Keratinocyte (primary cell): Measurements from ENCODE around the gene SWSAP1. TPM values are rescaled to one million over a fixed set of nuclear protein-coding genes. Genes with fewer than 3 reads are reported as not detected.

Experiments
- DNase-seq: peaks from one replicate; pipeline ENCODE4 v3.0.0-alpha.2; 2011; ENCODE audit warnings: low read depth, missing footprints, low spot score
- FAIRE-seq: peaks from 2 replicates; lab custom pipeline; 2011; peaks lifted over from hg19 to GRCh38; lab: Jason Lieb, UNC
- H2AFZ ChIP-seq: 2 replicates; pipeline ENCODE4 v1.6.0; 2012; ENCODE audit warnings: low read length, control low read depth, inconsistent platforms; ENCODE audit not compliant: control insufficient read depth
- H3K27ac ChIP-seq: 2 replicates; pipeline ENCODE4 v1.5.1; 2011; ENCODE audit warnings: low read length; ENCODE audit not compliant: control insufficient read depth, insufficient read depth
- H3K27me3 ChIP-seq: 3 replicates; pipeline ENCODE4 v1.6.0; 2011; ENCODE audit warnings: low read length; ENCODE audit not compliant: control insufficient read depth, insufficient read depth; ENCODE audit errors: extremely low read depth
- H3K36me3 ChIP-seq, 2 experiments: 2 replicates in 1 of 2; 3 replicates in 1 of 2; pipeline ENCODE4 v1.5.1; 2011; ENCODE audit warnings: low read length in 2 of 2, mild to moderate bottlenecking in 1 of 2; ENCODE audit not compliant: control insufficient read depth in 2 of 2, insufficient read depth in 2 of 2; ENCODE audit errors: extremely low read depth in 1 of 2
- H3K4me1 ChIP-seq: 3 replicates; pipeline ENCODE4 v1.5.1; 2011; ENCODE audit warnings: low read length; ENCODE audit not compliant: control insufficient read depth, insufficient read depth; ENCODE audit errors: extremely low read depth
- H3K4me2 ChIP-seq: 3 replicates; pipeline ENCODE4 v1.6.0; 2011; ENCODE audit warnings: low read depth, low read length; ENCODE audit not compliant: control insufficient read depth, insufficient read depth; ENCODE audit errors: extremely low read depth
- H3K4me3 ChIP-seq, 3 experiments: fragments of 200-600 bp in 1 of 3; sonication (generic) in 1 of 3; 2 replicates in 2 of 3; 3 replicates in 1 of 3; pipeline ENCODE4 v1.5.1; 2011 to 2016; ENCODE audit warnings: low read length in 3 of 3, mild to moderate bottlenecking in 3 of 3, control low read depth in 2 of 3, inconsistent platforms in 1 of 3, low read depth in 1 of 3, mixed read lengths in 1 of 3, mixed run types in 1 of 3, moderate library complexity in 1 of 3; ENCODE audit not compliant: control insufficient read depth in 2 of 3, insufficient read depth in 2 of 3; ENCODE audit errors: extremely low read depth in 1 of 3
- H3K79me2 ChIP-seq: 2 replicates; pipeline ENCODE4 v1.6.0; 2012; ENCODE audit warnings: low read length; ENCODE audit not compliant: control insufficient read depth, insufficient read depth
- H3K9ac ChIP-seq: 3 replicates; pipeline ENCODE4 v1.6.0; 2011; ENCODE audit warnings: low read length; ENCODE audit not compliant: control insufficient read depth, insufficient read depth; ENCODE audit errors: extremely low read depth
- H3K9me1 ChIP-seq: 3 replicates; pipeline ENCODE4 v1.6.0; 2011; ENCODE audit warnings: low read length; ENCODE audit not compliant: control insufficient read depth, insufficient read depth; ENCODE audit errors: extremely low read depth
- H3K9me3 ChIP-seq: 2 replicates; pipeline ENCODE4 v1.5.1; 2012; ENCODE audit warnings: low read depth, low read length; ENCODE audit not compliant: control insufficient read depth
- H4K20me1 ChIP-seq: 3 replicates; pipeline ENCODE4 v1.6.0; 2011; ENCODE audit warnings: low read length; ENCODE audit not compliant: control insufficient read depth, insufficient read depth; ENCODE audit errors: extremely low read depth
- CTCF ChIP-seq, 3 experiments: IDR thresholded peaks in 1 of 3; conservative IDR thresholded peaks in 1 of 3; optimal IDR thresholded peaks in 1 of 3; 2 replicates in 2 of 3; 3 replicates in 1 of 3; pipeline versions ENCODE3 to v1.5.1; 2011; ENCODE audit warnings: low read length in 3 of 3, mild to moderate bottlenecking in 3 of 3, moderate library complexity in 2 of 3, control low read depth in 1 of 3, inconsistent platforms in 1 of 3; ENCODE audit not compliant: insufficient read depth in 2 of 3; ENCODE audit errors: extremely low read depth in 1 of 3
- EZH2 ChIP-seq: IDR thresholded peaks from one replicate; pipeline ENCODE4 v1.6.1; 2012; ENCODE audit warnings: inconsistent platforms, mild to moderate bottlenecking, low read length, moderate library complexity
- dilution Hi-C: fragments of 300-500 bp; cut with MboI; formaldehyde crosslinking; loops from one replicate; pipeline ENCODE4 v1.7.0; 2020; ENCODE audit warnings: low sequenced_read_pairs; ENCODE audit not compliant: extremely low pct_ligation_motif_present
- polyA plus RNA-seq, 5 experiments: library from polyadenylated mRNA; depleted of rRNA in 3 of 5; stranded (reverse) in 3 of 5; stranded (forward) in 1 of 5; unstranded in 1 of 5; fragments of >200 nt; gene quantifications; 1 replicate in 1 of 5; 2 replicates in 3 of 5; 3 replicates in 1 of 5; pipeline versions ENCODE4 v1.2.1 to v1.2.3, GENCODE V29; 2011 to 2012; ENCODE audit warnings: missing spikeins in 2 of 5, low read depth in 1 of 5, low replicate concordance in 1 of 5

The SWSAP1 gene
- polyA plus RNA-seq, 1 donor (not counting 4 experiments of a cell fraction or from before 2014, with no cell fraction given) = 2.1 TPM

- DNase-seq (no peak), FAIRE-seq (no peak)
- TF ChIP-seq EZH2 (no peak), CTCF (optimal IDR thresholded peaks at IDR 0.05 in 1 of 3, IDR thresholded peaks at IDR 0.05 in 1 of 3, conservative IDR thresholded peaks at IDR 0.05 in 1 of 3; ENCODE audit: extremely low read depth in 1 of 3, insufficient read depth in 2 of 3, low read length in 3 of 3) (no peak)
- Histone ChIP-seq H3K9ac (no peak overlapping the region), H3K79me2 (no peaks in the 10 kb centered on the region), H3K9me3 (no peaks in the 10 kb centered on the region), H3K4me1 (no peaks in the 10 kb centered on the region), H3K27me3 (no peaks in the 10 kb centered on the region), H3K4me2 (no peak overlapping the region), H4K20me1 (no peaks in the 10 kb centered on the region), H3K27ac (no peak overlapping the region), H2AFZ (no peak overlapping the region), H3K9me1 (no peaks in the 10 kb centered on the region), H3K36me3 (peaks cover 0 to 5% of the 10 kb centered on the region in 2 experiments), H3K4me3 (no peak overlapping the region)
- dilution Hi-C loops = no loop called here
These were observed 6.9 kb upstream of the SWSAP1 start for GRCh38 chr19:11367528-11367927.

DNA sequence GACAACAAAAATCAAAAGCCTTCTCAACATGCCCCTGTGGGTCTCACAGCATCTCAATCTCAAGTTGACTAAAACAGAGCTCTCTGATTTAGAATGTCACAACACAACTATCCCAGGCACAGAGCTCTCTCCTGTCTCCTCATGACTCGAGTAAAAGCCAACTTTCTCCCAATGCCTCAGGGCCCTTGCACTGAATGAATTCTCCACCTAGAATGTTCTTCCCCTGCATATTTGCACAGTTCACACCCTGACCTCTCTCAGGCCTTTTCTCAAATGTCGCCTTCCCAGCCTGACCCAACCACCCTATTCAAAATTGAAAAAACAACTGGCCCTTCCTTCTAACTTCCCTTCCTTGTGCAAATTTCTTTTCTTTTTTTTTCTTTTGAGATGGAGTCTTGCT, 3.7 kb upstream of the SWSAP1 start:
- Histone ChIP-seq H4K20me1 (no peaks in the 10 kb centered on the region), H3K4me2 (no peak overlapping the region), H2AFZ (no peak overlapping the region), H3K79me2 (peaks cover 3% of the 10 kb centered on the region), H3K27me3 (no peaks in the 10 kb centered on the region), H3K27ac (no peak overlapping the region), H3K9ac (no peak overlapping the region), H3K4me3 (no peak overlapping the region), H3K9me1 (no peaks in the 10 kb centered on the region), H3K4me1 (peaks cover 9% of the 10 kb centered on the region), H3K9me3 (no peaks in the 10 kb centered on the region), H3K36me3 (no peaks in the 10 kb centered on the region)
- dilution Hi-C loops = no loop called here
- DNase-seq (no peak), FAIRE-seq (no peak)
- no peak for TF ChIP-seq CTCF (optimal IDR thresholded peaks at IDR 0.05 in 1 of 3, IDR thresholded peaks at IDR 0.05 in 1 of 3, conservative IDR thresholded peaks at IDR 0.05 in 1 of 3; ENCODE audit: extremely low read depth in 1 of 3, insufficient read depth in 2 of 3, low read length in 3 of 3)
- no peak for TF ChIP-seq EZH2
